K562 (cell line): ENCODE measurements around the gene SMURF1. TPM values are rescaled to one million over a fixed set of nuclear protein-coding genes. Genes with fewer than 3 reads are reported as not detected.
A peak's percentile ranks its signal among the peaks of the same experiment; 100 is the strongest.

Experiments used
- ATAC-seq: fragments of 200-7000 bp; cut with Tn5 transposase; 3 replicates; pipeline ENCODE4 v1.9.1; 2020; ENCODE audit warnings: moderate library complexity
- BruUV-seq: library from RNA; stranded (reverse); fragments of 400-500 nt; replicated peaks from 2 replicates; lab custom pipeline; 2021; lab: Mats Ljungman, UMichigan
- CTCF ChIA-PET: fragments of 300-600 bp; formaldehyde crosslinking; extraction: SDS; loops from one replicate; lab custom pipeline; 2021; ENCODE audit warnings: low intra/inter-chr PET ratio; lab: Yijun Ruan, JAX
- POLR2A ChIA-PET: fragments of 300-600, 350-650 bp; sonication (Branson Sonifier 250); formaldehyde crosslinking; extraction: SDS; loops from one replicate; lab custom pipeline; 2021; ENCODE audit warnings: antibody characterized with exemption, inconsistent platforms; lab: Yijun Ruan, JAX
- DNase-seq, 4 experiments: peaks; one replicate each; pipeline versions ENCODE4 v3.0.0 to v3.0.0-alpha.2; 2011 to 2018; ENCODE audit warnings: low spot score in 3 of 4, mixed read lengths in 3 of 4; ENCODE audit errors: extremely low read depth in 1 of 4
- FAIRE-seq: peaks from 2 replicates; lab custom pipeline; 2011; peaks lifted over from hg19 to GRCh38; lab: Jason Lieb, UNC
- H2AFZ ChIP-seq: 2 replicates; pipeline ENCODE4 v1.6.0; 2011; ENCODE audit warnings: low read depth, low read length, control low read depth, inconsistent platforms
- H3K27ac ChIP-seq: fragments of 200-600 bp; 3 replicates; pipeline ENCODE4 v1.8.0; 2011; ENCODE audit warnings: low read depth, mild to moderate bottlenecking, control low read depth, inconsistent platforms, low read length, moderate library complexity, mixed read lengths; ENCODE audit errors: extremely low read depth
- H3K27me3 ChIP-seq, 2 experiments: fragments of 300-600 bp in 1 of 2; 2 replicates in 1 of 2; 3 replicates in 1 of 2; pipeline versions ENCODE4 v1.6.0 to v1.8.0; 2011; ENCODE audit warnings: inconsistent platforms in 2 of 2, low read length in 2 of 2, mild to moderate bottlenecking in 1 of 2, mixed read lengths in 1 of 2, moderate library complexity in 1 of 2; ENCODE audit not compliant: control insufficient read depth in 2 of 2, insufficient read depth in 2 of 2
- H3K36me3 ChIP-seq: fragments of 300-600 bp; 3 replicates; pipeline ENCODE4 v1.8.0; 2011; ENCODE audit warnings: mild to moderate bottlenecking, low read length, inconsistent platforms; ENCODE audit not compliant: control insufficient read depth, insufficient read depth
- H3K4me1 ChIP-seq, 2 experiments: fragments of 200-600 bp in 1 of 2; replicated peaks in 1 of 2; 2 replicates in 1 of 2; 3 replicates in 1 of 2; pipeline versions ENCODE4 v1.5.1 to v1.8.0; 2011; ENCODE audit warnings: inconsistent platforms in 2 of 2, low read length in 2 of 2, mild to moderate bottlenecking in 1 of 2, mixed read lengths in 1 of 2, moderate library complexity in 1 of 2; ENCODE audit not compliant: control insufficient read depth in 2 of 2, insufficient read depth in 2 of 2
- H3K4me2 ChIP-seq: 2 replicates; pipeline ENCODE4 v1.6.1; 2011; ENCODE audit warnings: low read length, control low read depth, inconsistent platforms, mixed read lengths; ENCODE audit not compliant: insufficient read depth
- H3K4me3 ChIP-seq: fragments of 200-600 bp; sonication (generic), shearing (Covaris generic); 2 replicates; pipeline ENCODE4 v1.5.1; 2016; ENCODE audit warnings: control low read depth, inconsistent platforms
- H3K79me2 ChIP-seq: fragments of 200-600 bp; 3 replicates; pipeline ENCODE4 v1.8.0; 2011; ENCODE audit warnings: low read length, inconsistent platforms; ENCODE audit not compliant: control insufficient read depth, insufficient read depth
- H3K9ac ChIP-seq, 2 experiments: 2 replicates each; pipeline versions ENCODE4 v1.6.0 to v1.6.1; 2011; ENCODE audit warnings: low read depth in 2 of 2, low read length in 2 of 2, control low read depth in 1 of 2, inconsistent platforms in 1 of 2, mild to moderate bottlenecking in 1 of 2, mixed read lengths in 1 of 2; ENCODE audit not compliant: insufficient read depth in 1 of 2
- H3K9me1 ChIP-seq: one replicate; pipeline ENCODE4 v1.6.0; 2011; ENCODE audit warnings: inconsistent platforms, mild to moderate bottlenecking, low read length, moderate library complexity; ENCODE audit not compliant: control insufficient read depth, insufficient read depth
- H3K9me3 ChIP-seq: replicated peaks from 2 replicates; pipeline ENCODE4 v1.5.1; 2011; ENCODE audit warnings: low read depth, low read length, inconsistent platforms; ENCODE audit not compliant: control insufficient read depth, insufficient read depth
- H4K20me1 ChIP-seq: replicated peaks from 2 replicates; pipeline ENCODE4 v1.6.1; 2011; ENCODE audit warnings: low read length, inconsistent platforms, mixed read lengths; ENCODE audit not compliant: control insufficient read depth, insufficient read depth
- ARHGAP35 ChIP-seq: fragments of 450-650 bp; IDR thresholded peaks from 2 replicates; pipeline ENCODE4 v1.6.1; 2018; ENCODE audit not compliant: partially characterized antibody
- ERF ChIP-seq: fragments of 450-650 bp; formaldehyde crosslinking; IDR thresholded peaks from 2 replicates; pipeline ENCODE4 v1.4.0; 2020; ENCODE audit warnings: mild to moderate bottlenecking, mixed read lengths
- ETS2 ChIP-seq: IDR thresholded peaks from 2 replicates; pipeline ENCODE4 v1.6.1; 2016; ENCODE audit warnings: borderline replicate concordance, missing genetic modification characterization, mild to moderate bottlenecking, moderate library complexity, missing compliant biosample characterization; ENCODE audit not compliant: poor library complexity, severe bottlenecking
- FIP1L1 ChIP-seq: fragments of 200-400 bp; formaldehyde crosslinking; IDR thresholded peaks from 2 replicates; pipeline ENCODE4 v1.6.1; 2018; ENCODE audit warnings: mild to moderate bottlenecking, low read depth, low read length; ENCODE audit not compliant: poor library complexity, severe bottlenecking
- FOXA1 ChIP-seq: fragments of 450-650 bp; IDR thresholded peaks from 2 replicates; pipeline ENCODE4 v1.6.1; 2016; ENCODE audit warnings: mild to moderate bottlenecking, borderline replicate concordance
- MECOM ChIP-seq: fragments of 250-450 bp; sonication (Bioruptor Pico); IDR thresholded peaks from 2 replicates; pipeline ENCODE4 v1.8.0; 2022; ENCODE audit warnings: inconsistent platforms
- MED1 ChIP-seq: sonication (generic); formaldehyde crosslinking; IDR thresholded peaks from 2 replicates; pipeline ENCODE4 v1.8.1; 2023; ENCODE audit warnings: missing genetic modification reagents, borderline replicate concordance
- MYBL2 ChIP-seq, 2 experiments: fragments of 450-650 bp in 1 of 2; sonication (generic) in 1 of 2; formaldehyde crosslinking in 1 of 2; IDR thresholded peaks; 2 replicates each; pipeline versions ENCODE4 v1.6.1 to v1.8.1; 2017 to 2022; ENCODE audit warnings: borderline replicate concordance in 1 of 2, inconsistent platforms in 1 of 2, low read depth in 1 of 2, mild to moderate bottlenecking in 1 of 2, missing genetic modification reagents in 1 of 2, moderate library complexity in 1 of 2
- NFRKB ChIP-seq: fragments of 450-650 bp; IDR thresholded peaks from 2 replicates; pipeline ENCODE4 v1.6.1; 2016; ENCODE audit warnings: low read depth
- NRF1 ChIP-seq, 2 experiments: fragments of 450-650 bp; IDR thresholded peaks in 1 of 2; conservative IDR thresholded peaks in 1 of 2; 2 replicates each; pipeline ENCODE4 v1.6.1; 2014; ENCODE audit warnings: mild to moderate bottlenecking in 2 of 2
- OTX1 ChIP-seq: fragments of 450-650 bp; formaldehyde crosslinking; IDR thresholded peaks from 2 replicates; pipeline ENCODE4 v1.4.0; 2022; ENCODE audit warnings: mild to moderate bottlenecking
- POLR2A ChIP-seq: fragments of 450-650 bp; conservative IDR thresholded peaks from 2 replicates; pipeline ENCODE4 v1.6.1; 2016
- STAT5A ChIP-seq: IDR thresholded peaks from 2 replicates; pipeline ENCODE4 v1.6.1; 2012; ENCODE audit warnings: low read length, inconsistent platforms, borderline replicate concordance
- ZBTB33 ChIP-seq: sonication (generic); formaldehyde crosslinking; IDR thresholded peaks from 2 replicates; pipeline ENCODE4 v1.8.1; 2023; ENCODE audit warnings: mild to moderate bottlenecking, missing genetic modification reagents
- WGBS: fragments of 100-300 bp; shearing (Covaris generic); methylation state at CpG from one replicate; pipeline ENCODE4 v1.1.6; 2016; ENCODE audit warnings: low coverage, mixed read lengths; ENCODE audit not compliant: insufficient coverage; ENCODE audit errors: missing lambda C conversion rate; 5-methylcytosine and 5-hydroxymethylcytosine counted together
- in situ Hi-C: fragments of 300-500 bp; cut with MboI; formaldehyde crosslinking; loops from 4 replicates; pipeline ENCODE4 v1.15.0; 2018; ENCODE audit warnings: inconsistent platforms, mixed read lengths
- intact Hi-C: fragments of 100-400 bp; cut with micrococcal nuclease; formaldehyde crosslinking; loops from 2 replicates; pipeline ENCODE4 v1.14.2; 2022
- polyA plus RNA-seq, 8 experiments: library from polyadenylated mRNA; depleted of rRNA in 4 of 8; stranded (reverse) in 5 of 8; unstranded in 3 of 8; fragments of >200 nt; fragmentation: Nextera tagmentation in 2 of 8; fragmentation: Illumina TruSeq in 1 of 8; extraction: Ambion mirVana in 2 of 8; extraction: Trizol in 1 of 8; gene quantifications; 2 replicates each; pipeline versions ENCODE4 v1.2.1 to v1.2.3, GENCODE V29; 2011 to 2014; ENCODE audit warnings: inconsistent platforms in 1 of 8, missing spikeins in 1 of 8
- total RNA-seq, 7 experiments: library from RNA; depleted of rRNA in 6 of 7; stranded (reverse); fragments of >200 nt in 6 of 7; fragmentation: Illumina TruSeq in 2 of 7; extraction: Trizol in 2 of 7; gene quantifications; 2 replicates each; pipeline versions ENCODE4 v1.2.1 to v1.2.3, GENCODE V29; 2011 to 2021; ENCODE audit warnings: low replicate concordance in 1 of 7

SMURF1 gene
- total and polyA plus RNA-seq, 9 of the 15 experiments (the other 6 are each of a cell fraction or from before 2014, with no cell fraction given), result 1.0 to 20.1 (median 12.6) TPM

- TF ChIP-seq OTX1 (CRISPR knock-in tag) (no peak), MED1 (CRISPR knock-in tag) (no peak), FIP1L1 (no peak), POLR2A (no peak), NFRKB (no peak)
- TF ChIP-seq, all 486 proteins: peak for 0
Measured at GRCh38 chr7:99122762-99123161, 21.1 kb downstream of the SMURF1 start (continued).

GRCh38 chr7:99121496-99122021 lies 22.3 kb downstream of the SMURF1 start:
- H3K9me3 ChIP-seq, result no peaks in the 10 kb centered on the region
- H3K27me3 ChIP-seq, result no peaks in the 10 kb centered on the region
- ChIA-PET CTCF (no interaction called here), POLR2A (interaction anchor here (1.2 to 1.4 kb wide), 3 partner anchors 9 to 11 kb away, joined by 4 to 6 read pairs (median 4); no protein-coding TSS in a partner anchor)
- no peaks in the 10 kb centered on the region for H4K20me1 ChIP-seq
- no TSS peak for BruUV-seq
- H3K27ac ChIP-seq, result no peak overlapping the region
- H3K4me2 ChIP-seq, result no peak overlapping the region
- no peaks in the 10 kb centered on the region for H3K9me1 ChIP-seq
- TF ChIP-seq STAT5A (no peak), FOXA1 (no peak), ETS2 (tag) (no peak), ERF (no peak), MECOM (CRISPR knock-in tag) (no peak), MYBL2 (IDR thresholded peaks at IDR 0.05; ENCODE audit: low read depth) (peak; percentile 20; the same call in 1 of the 2 replicates), MYBL2 (CRISPR knock-in tag; IDR thresholded peaks at IDR 0.05; ENCODE audit: borderline replicate concordance) (no peak), ARHGAP35 (no peak), NRF1 (conservative IDR thresholded peaks at IDR 0.05 in 1 of 2, IDR thresholded peaks at IDR 0.05 in 1 of 2) (no peak), ZBTB33 (CRISPR knock-in tag) (peak; percentile 98)
- H3K79me2 ChIP-seq, result peaks cover 62% of the 10 kb centered on the region
- intact Hi-C loops, result no loop called here
- ATAC-seq, result no peak
- no peak overlapping the region for H2AFZ ChIP-seq
- H3K9ac ChIP-seq, result no peak overlapping the region
- DNase-seq, result no peak
- H3K36me3 ChIP-seq, result 0 out of 3 replicates have a peak, but pooled peaks cover 4% of the 10 kb centered on the region
- H3K4me1 ChIP-seq, result peaks cover 8 to 16% of the 10 kb centered on the region in 2 experiments; a peak in 4 of 5 replicates
- FAIRE-seq, result no peak
- 83% methylated on average over 13 of the region's 13 CpGs for WGBS
- no peak overlapping the region for H3K4me3 ChIP-seq
- in situ Hi-C loops, result no loop called here
